HCT116 (cell line): ENCODE data around the gene CCNL1. TPM values are rescaled to one million over a fixed set of nuclear protein-coding genes. Genes with fewer than 3 reads are reported as not detected.
"Not testable (repeated sequence)": the region's sequence is repeated elsewhere in the genome, so short reads cannot be mapped to it uniquely, and the experiment has no call there.

Experiments used
- ATAC-seq: fragments of 200-7000 bp; cut with Tn5 transposase; 2 replicates; pipeline ENCODE4 v1.9.1; 2020; ENCODE audit warnings: mild to moderate bottlenecking, moderate library complexity
- BruUV-seq: library from RNA; stranded (reverse); fragments of 400-500 nt; replicated peaks from 2 replicates; lab custom pipeline; 2021; lab: Mats Ljungman, UMichigan
- CTCF ChIA-PET: fragments of 300-600 bp; sonication (Branson Sonifier 250); formaldehyde crosslinking; loops from one replicate; lab custom pipeline; 2021; ENCODE audit warnings: antibody characterized with exemption; lab: Charles Lee
- POLR2A ChIA-PET: fragments of 300-600, 350-600 bp; sonication (Branson Sonifier 250); formaldehyde crosslinking; loops from one replicate; lab custom pipeline; 2021; ENCODE audit warnings: antibody characterized with exemption; lab: Charles Lee
- RAD21 ChIA-PET, 2 experiments: fragments of 300-600 bp; sonication (Branson Sonifier 250); formaldehyde crosslinking; loops; one replicate each; lab custom pipeline; 2023; ENCODE audit warnings: low total read pairs in 2 of 2; ENCODE audit not compliant: uncharacterized antibody in 2 of 2, unreplicated experiment in 2 of 2, low non-redundant PET in 1 of 2; lab: Charles Lee
- DNase-seq: peaks from one replicate; pipeline ENCODE4 v3.0.0-alpha.2; 2010; ENCODE audit warnings: low read depth, low spot score
- H2AFZ ChIP-seq: fragments of 200-600 bp; shearing (Covaris generic), sonication (generic); 2 replicates; pipeline ENCODE4 v1.6.1; 2017; ENCODE audit warnings: low read depth, mixed run types, mixed read lengths, antibody characterized with exemption, low read length; ENCODE audit not compliant: poor library complexity, severe bottlenecking
- H3K27ac ChIP-seq: 2 replicates; pipeline ENCODE4 v1.5.1; 2012; ENCODE audit warnings: low read depth, low read length
- H3K27me3 ChIP-seq: fragments of 200-600 bp; sonication (generic); 2 replicates; pipeline ENCODE4 v1.6.1; 2016; ENCODE audit warnings: mixed run types, low read length, mixed read lengths; ENCODE audit not compliant: insufficient read depth
- H3K36me3 ChIP-seq, 2 experiments: fragments of 200-500 bp in 1 of 2; fragments of 200-600 bp in 1 of 2; sonication (Bioruptor generic) in 1 of 2; sonication (generic) in 1 of 2; 2 replicates each; pipeline versions ENCODE4 v1.5.1 to v1.6.1; 2014 to 2016; ENCODE audit warnings: low read length in 2 of 2, inconsistent platforms in 1 of 2, mixed read lengths in 1 of 2, mixed run types in 1 of 2; ENCODE audit not compliant: insufficient read depth in 2 of 2, control insufficient read depth in 1 of 2
- H3K4me1 ChIP-seq, 2 experiments: fragments of 200-600 bp in 1 of 2; sonication (generic) in 1 of 2; 2 replicates each; pipeline versions ENCODE4 v1.5.1 to v1.6.1; 2012 to 2017; ENCODE audit warnings: low read length in 2 of 2, inconsistent platforms in 1 of 2, mild to moderate bottlenecking in 1 of 2, mixed read lengths in 1 of 2, mixed run types in 1 of 2, moderate library complexity in 1 of 2; ENCODE audit not compliant: insufficient read depth in 2 of 2, control insufficient read depth in 1 of 2
- H3K4me2 ChIP-seq: fragments of 200-600 bp; sonication (generic); 2 replicates; pipeline ENCODE4 v1.6.1; 2017; ENCODE audit warnings: mixed run types, low read length, mixed read lengths
- H3K4me3 ChIP-seq, 2 experiments: fragments of 200-600 bp in 1 of 2; sonication (generic) in 1 of 2; replicated peaks in 1 of 2; 2 replicates each; pipeline ENCODE4 v1.5.1; 2011 to 2016; ENCODE audit warnings: low read length in 2 of 2, control low read depth in 1 of 2, low read depth in 1 of 2, mild to moderate bottlenecking in 1 of 2, mixed read lengths in 1 of 2, mixed run types in 1 of 2
- H3K79me2 ChIP-seq: fragments of 200-600 bp; sonication (generic); 2 replicates; pipeline ENCODE4 v1.6.1; 2017; ENCODE audit warnings: mild to moderate bottlenecking, mixed run types, low read length, moderate library complexity, mixed read lengths; ENCODE audit not compliant: insufficient read depth
- H3K9ac ChIP-seq: fragments of 200-600 bp; sonication (generic); 2 replicates; pipeline ENCODE4 v1.6.1; 2016; ENCODE audit warnings: low read length, mixed read lengths
- H3K9me2 ChIP-seq: fragments of 200-600 bp; sonication (generic), shearing (Covaris generic); 2 replicates; pipeline ENCODE4 v1.6.1; 2017; ENCODE audit warnings: mixed run types, mild to moderate bottlenecking, moderate library complexity; ENCODE audit not compliant: insufficient read depth
- H3K9me3 ChIP-seq, 2 experiments: fragments of 200-500 bp in 1 of 2; fragments of 200-600 bp in 1 of 2; sonication (Bioruptor generic) in 1 of 2; sonication (generic) in 1 of 2; 2 replicates each; pipeline ENCODE4 v1.6.1; 2014 to 2017; ENCODE audit warnings: low read length in 2 of 2, mixed read lengths in 2 of 2, inconsistent platforms in 1 of 2, low read depth in 1 of 2, mild to moderate bottlenecking in 1 of 2, mixed run types in 1 of 2, moderate library complexity in 1 of 2; ENCODE audit not compliant: control insufficient read depth in 1 of 2, insufficient read depth in 1 of 2
- H4K20me1 ChIP-seq: fragments of 200-600 bp; sonication (generic), shearing (Covaris generic); 2 replicates; pipeline ENCODE4 v1.6.1; 2017; ENCODE audit warnings: mixed run types, mild to moderate bottlenecking, moderate library complexity; ENCODE audit not compliant: insufficient read depth
- CBX3 ChIP-seq: IDR thresholded peaks from 2 replicates; pipeline ENCODE4 v1.6.1; 2012; ENCODE audit warnings: low read depth
- CEBPB ChIP-seq: IDR thresholded peaks from 2 replicates; pipeline ENCODE4 v1.6.1; 2012; ENCODE audit warnings: low read depth
- ELF1 ChIP-seq: IDR thresholded peaks from 2 replicates; pipeline ENCODE4 v1.6.1; 2012; ENCODE audit warnings: low read depth, borderline replicate concordance
- EZH2phosphoT487 ChIP-seq: fragments of 200-600 bp; IDR thresholded peaks from 2 replicates; pipeline ENCODE4 v1.6.1; 2018; ENCODE audit warnings: antibody characterized with exemption, borderline replicate concordance
- JUND ChIP-seq: IDR thresholded peaks from 2 replicates; pipeline ENCODE4 v1.6.1; 2012
- MAX ChIP-seq: IDR thresholded peaks from 2 replicates; pipeline ENCODE4 v1.6.1; 2012
- POLR2A ChIP-seq: IDR thresholded peaks from 2 replicates; pipeline ENCODE4 v1.7.0; 2011; ENCODE audit warnings: borderline replicate concordance; ENCODE audit not compliant: insufficient read depth, insufficient read length; ENCODE audit errors: extremely low read depth
- POLR2AphosphoS5 ChIP-seq: IDR thresholded peaks from 2 replicates; pipeline ENCODE4 v1.6.1; 2011; ENCODE audit warnings: mild to moderate bottlenecking, low read depth, low read length, moderate library complexity
- SIN3A ChIP-seq: IDR thresholded peaks from 2 replicates; pipeline ENCODE4 v1.6.1; 2012; ENCODE audit warnings: low read depth
- SP1 ChIP-seq: IDR thresholded peaks from 2 replicates; pipeline ENCODE4 v1.6.1; 2012; ENCODE audit warnings: low read depth
- SRF ChIP-seq: IDR thresholded peaks from 2 replicates; pipeline ENCODE4 v1.6.1; 2012; ENCODE audit warnings: low read depth
- TCF7L2 ChIP-seq: IDR thresholded peaks from 2 replicates; pipeline ENCODE4 v1.7.0; 2011; ENCODE audit warnings: borderline replicate concordance, inconsistent platforms; ENCODE audit not compliant: insufficient read depth, insufficient read length; ENCODE audit errors: extremely low read depth
- YY1 ChIP-seq: IDR thresholded peaks from 2 replicates; pipeline ENCODE4 v1.6.1; 2011; ENCODE audit warnings: low read length, low read depth, moderate library complexity, mild to moderate bottlenecking; ENCODE audit not compliant: insufficient replicate concordance; ENCODE audit errors: extremely low read depth
- ZNF274 ChIP-seq: fragments of 200-500 bp; sonication (Bioruptor generic); IDR thresholded peaks from 2 replicates; pipeline ENCODE4 v1.6.1; 2014; ENCODE audit warnings: mild to moderate bottlenecking, low read depth, low read length, inconsistent platforms
- intact Hi-C: fragments of 100-400 bp; cut with micrococcal nuclease; formaldehyde crosslinking; loops from 2 replicates; pipeline ENCODE4 v1.10.0; 2022
- total RNA-seq: library from RNA; stranded (reverse); gene quantifications from one replicate; pipeline ENCODE4 v1.2.1, GENCODE V29; 2021; ENCODE audit not compliant: unreplicated experiment
- TF ChIP-seq, protein P1 (sequence below): IDR thresholded peaks from 2 replicates; pipeline ENCODE4 v1.6.1; 2012; ENCODE audit warnings: low read depth
- TF ChIP-seq, protein P2 (sequence below): IDR thresholded peaks from 2 replicates; pipeline ENCODE4 v1.6.1; 2012

Gene CCNL1
- total RNA-seq, 1 experiment from 2014 or later = 96.7 TPM

DNA sequence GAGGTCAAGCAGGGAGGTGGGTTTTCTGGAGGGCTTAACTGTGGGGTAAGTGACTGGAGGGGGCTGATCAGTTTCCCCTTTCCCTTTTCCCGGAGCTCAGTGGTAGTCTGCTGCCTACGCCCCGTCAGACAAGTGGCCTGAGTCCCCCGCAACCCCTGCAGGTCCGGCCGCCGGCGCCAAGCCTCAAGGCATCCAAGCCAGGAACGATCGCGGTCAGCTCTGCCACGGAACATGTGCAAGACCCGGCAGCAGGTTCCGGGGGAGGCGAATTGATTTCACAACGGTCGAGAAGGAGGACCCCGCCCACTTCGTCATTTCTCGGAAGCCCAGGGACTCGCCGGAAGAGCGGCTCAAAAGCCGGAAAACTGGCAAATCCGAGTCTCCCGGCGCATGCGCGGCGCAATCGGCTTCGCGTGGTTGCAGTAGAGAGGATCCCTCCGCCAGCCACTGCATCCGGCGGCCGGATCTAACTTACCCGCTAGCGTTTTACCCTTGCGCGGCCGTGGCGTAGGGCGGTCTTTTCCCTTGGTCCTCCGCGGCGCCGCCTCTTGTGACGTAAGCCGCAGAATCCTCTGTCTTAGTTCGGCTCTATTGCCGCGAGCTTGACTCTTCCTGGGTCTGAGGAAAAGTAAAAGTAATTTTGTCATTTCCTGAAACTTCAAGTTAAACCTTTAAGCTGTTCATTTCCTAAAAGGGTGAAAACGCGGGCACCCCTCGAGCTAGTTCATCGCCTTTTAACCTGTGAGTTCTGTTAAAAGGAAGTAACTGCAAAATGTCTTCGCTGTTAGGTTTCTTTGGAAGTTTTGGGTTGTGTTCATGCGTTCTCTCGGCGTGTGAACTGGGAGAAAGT is 14.9 kb upstream of the CCNL1 start (continued):
- TF ChIP-seq, protein P1, sequence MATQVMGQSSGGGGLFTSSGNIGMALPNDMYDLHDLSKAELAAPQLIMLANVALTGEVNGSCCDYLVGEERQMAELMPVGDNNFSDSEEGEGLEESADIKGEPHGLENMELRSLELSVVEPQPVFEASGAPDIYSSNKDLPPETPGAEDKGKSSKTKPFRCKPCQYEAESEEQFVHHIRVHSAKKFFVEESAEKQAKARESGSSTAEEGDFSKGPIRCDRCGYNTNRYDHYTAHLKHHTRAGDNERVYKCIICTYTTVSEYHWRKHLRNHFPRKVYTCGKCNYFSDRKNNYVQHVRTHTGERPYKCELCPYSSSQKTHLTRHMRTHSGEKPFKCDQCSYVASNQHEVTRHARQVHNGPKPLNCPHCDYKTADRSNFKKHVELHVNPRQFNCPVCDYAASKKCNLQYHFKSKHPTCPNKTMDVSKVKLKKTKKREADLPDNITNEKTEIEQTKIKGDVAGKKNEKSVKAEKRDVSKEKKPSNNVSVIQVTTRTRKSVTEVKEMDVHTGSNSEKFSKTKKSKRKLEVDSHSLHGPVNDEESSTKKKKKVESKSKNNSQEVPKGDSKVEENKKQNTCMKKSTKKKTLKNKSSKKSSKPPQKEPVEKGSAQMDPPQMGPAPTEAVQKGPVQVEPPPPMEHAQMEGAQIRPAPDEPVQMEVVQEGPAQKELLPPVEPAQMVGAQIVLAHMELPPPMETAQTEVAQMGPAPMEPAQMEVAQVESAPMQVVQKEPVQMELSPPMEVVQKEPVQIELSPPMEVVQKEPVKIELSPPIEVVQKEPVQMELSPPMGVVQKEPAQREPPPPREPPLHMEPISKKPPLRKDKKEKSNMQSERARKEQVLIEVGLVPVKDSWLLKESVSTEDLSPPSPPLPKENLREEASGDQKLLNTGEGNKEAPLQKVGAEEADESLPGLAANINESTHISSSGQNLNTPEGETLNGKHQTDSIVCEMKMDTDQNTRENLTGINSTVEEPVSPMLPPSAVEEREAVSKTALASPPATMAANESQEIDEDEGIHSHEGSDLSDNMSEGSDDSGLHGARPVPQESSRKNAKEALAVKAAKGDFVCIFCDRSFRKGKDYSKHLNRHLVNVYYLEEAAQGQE = no peak
- peak; percentile 74; the same call in 1 of the 2 replicates for TF ChIP-seq SRF
- TF ChIP-seq CBX3 = peak; percentile 97; the same call in 1 of the 2 replicates
- TF ChIP-seq TCF7L2 = peak; percentile 87

DNA sequence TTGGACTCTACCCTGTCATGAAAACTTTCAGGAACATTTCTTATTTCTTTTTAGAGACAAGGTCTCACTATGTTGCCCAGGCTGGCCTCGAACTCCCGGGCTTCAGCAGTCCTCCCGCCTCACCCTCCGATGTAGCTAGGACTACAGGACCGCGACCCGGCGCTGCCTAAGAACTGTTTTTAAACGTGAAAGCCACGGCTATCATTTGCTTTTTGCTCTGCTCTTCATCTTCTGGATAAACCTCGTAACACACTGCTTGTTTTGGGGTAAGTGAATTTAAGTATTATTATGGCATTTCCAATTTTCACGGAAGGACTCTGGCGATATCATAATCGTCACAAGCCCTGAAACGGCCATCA is 14.3 kb upstream of the CCNL1 start:
- no peaks in the 10 kb centered on the region for H3K27me3 ChIP-seq
- ATAC-seq = peak; percentile 17
- TSS peak; percentile 98 for BruUV-seq

GRCh38 chr3:157173343-157173742 is 13.4 kb upstream of the CCNL1 start:
- Histone ChIP-seq H3K79me2 (peaks cover 25% of the 10 kb centered on the region), H3K4me1 (peaks cover 5 to 17% of the 10 kb centered on the region in 2 experiments; a peak in 3 of 4 replicates)
- H3K4me3 ChIP-seq, H2AFZ ChIP-seq, ATAC-seq, H3K27me3 ChIP-seq, H3K27ac ChIP-seq, H3K36me3 ChIP-seq, H3K4me2 ChIP-seq, H3K9ac ChIP-seq, H3K9me2 ChIP-seq, H3K9me3 ChIP-seq, DNase-seq, BruUV-seq, intact Hi-C loops, RAD21 ChIA-PET, H4K20me1 ChIP-seq: not testable (repeated sequence)
- POLR2A ChIA-PET = interaction anchor here (2.1 to 6.8 kb wide), 2 partner anchors 11 to 18 kb away, joined by 10 to 128 read pairs; partner anchors contain the start of gene CCNL1
- CTCF ChIA-PET = interaction anchor here (2.8 to 3.3 kb wide), 2 partner anchors 10 to 29 kb away, joined by 8 to 17 read pairs; no protein-coding TSS in a partner anchor

More for the DNA sequence above, 14.3 kb upstream of the CCNL1 start:
- peaks cover 25% of the 10 kb centered on the region for H3K79me2 ChIP-seq
- peak overlapping the region; percentile 81 to 89 for H3K4me3 ChIP-seq
- no peak for TF ChIP-seq ELF1
- TF ChIP-seq SP1 = no peak
- TF ChIP-seq ZNF274 = no peak
- TF ChIP-seq POLR2A = no peak
- TF ChIP-seq POLR2AphosphoS5 = no peak
- no peak for TF ChIP-seq SIN3A
- TF ChIP-seq YY1 = no peak
- TF ChIP-seq SRF = no peak
- TF ChIP-seq, protein P2, sequence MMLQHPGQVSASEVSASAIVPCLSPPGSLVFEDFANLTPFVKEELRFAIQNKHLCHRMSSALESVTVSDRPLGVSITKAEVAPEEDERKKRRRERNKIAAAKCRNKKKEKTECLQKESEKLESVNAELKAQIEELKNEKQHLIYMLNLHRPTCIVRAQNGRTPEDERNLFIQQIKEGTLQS = no peak
- TF ChIP-seq CBX3 = no peak
- no peak for TF ChIP-seq TCF7L2
- no peak for TF ChIP-seq JUND
- TF ChIP-seq EZH2phosphoT487 = no peak
- no peak for TF ChIP-seq MAX
- no peak for TF ChIP-seq CEBPB
- H3K9ac ChIP-seq = peak overlapping the region; percentile 96
- no peaks in the 10 kb centered on the region for H3K36me3 ChIP-seq
- peak overlapping the region; percentile 89 for H3K27ac ChIP-seq
- intact Hi-C loops = no loop called here
- ChIA-PET RAD21 (interaction anchor here in 1 of 2 experiments (0.9 kb wide), 1 partner anchor 12 kb away, joined by 3 read pairs; no protein-coding TSS in a partner anchor), POLR2A (interaction anchor here (1.1 to 6.8 kb wide), 5 partner anchors 8 to 25 kb away, joined by 3 to 128 read pairs (median 4); partner anchors contain the start of gene CCNL1), CTCF (interaction anchor here (1.4 to 3.3 kb wide), 3 partner anchors 11 to 28 kb away, joined by 3 to 17 read pairs (median 8); no protein-coding TSS in a partner anchor)
- no peak overlapping the region for H2AFZ ChIP-seq
- H3K4me2 ChIP-seq = peak overlapping the region; percentile 84
- peaks cover 5 to 17% of the 10 kb centered on the region in 2 experiments; a peak in 3 of 4 replicates for H3K4me1 ChIP-seq
- no peaks in the 10 kb centered on the region for H4K20me1 ChIP-seq
- DNase-seq = no peak
- no peaks in the 10 kb centered on the region for H3K9me2 ChIP-seq
- no peaks in the 10 kb centered on the region for H3K9me3 ChIP-seq
